Globus pallidus (tissue), 1 donor: Measurements from ENCODE around the gene CLCN4.

ENCODE experiments used
- DNase-seq: peaks from one replicate; pipeline ENCODE4 v3.0.0-alpha.2; 2015; ENCODE audit warnings: low spot score

The CLCN4 gene

DNA sequence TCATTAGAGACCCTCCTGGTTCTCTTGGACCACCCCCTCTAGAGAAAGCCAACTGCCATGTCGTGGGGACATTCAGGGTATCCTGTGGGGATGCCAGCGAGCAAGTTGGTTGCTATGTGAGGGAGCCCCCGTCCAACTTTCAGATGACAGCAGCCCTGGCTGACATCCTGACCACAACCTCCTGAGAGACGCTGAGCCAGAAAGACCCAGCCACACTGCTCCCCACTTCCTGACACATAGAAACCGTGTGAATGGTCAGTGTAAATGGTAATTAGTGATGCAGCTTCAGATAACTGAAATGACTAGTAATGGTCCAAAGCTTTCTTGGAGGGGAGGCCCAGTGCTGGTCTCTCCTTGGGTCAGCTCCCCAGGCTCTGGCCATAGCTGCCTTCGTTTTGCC lies 10.8 kb downstream of the CLCN4 start:
- DNase-seq, result no peak

DNA sequence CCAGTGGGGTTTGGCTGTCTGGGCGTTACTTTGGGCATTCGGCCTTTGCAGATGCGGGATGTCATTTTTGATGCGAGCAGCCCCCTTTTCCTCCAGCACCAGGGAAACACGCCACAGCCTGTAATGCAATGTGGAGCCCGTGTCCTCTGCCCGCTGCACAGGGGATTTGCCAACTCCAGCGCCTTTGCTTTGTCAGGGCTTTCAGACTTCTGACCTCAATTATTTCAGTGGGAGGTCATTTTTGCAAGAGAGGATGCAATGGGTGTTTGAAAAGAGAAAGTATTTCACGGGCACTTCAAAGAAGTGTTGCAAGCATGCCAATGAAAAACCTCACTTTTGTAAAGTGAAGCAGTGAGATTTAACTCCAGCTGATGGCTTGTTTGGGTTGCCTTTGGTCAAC lies 11.5 kb downstream of the CLCN4 start:
- DNase-seq, result no peak

DNA sequence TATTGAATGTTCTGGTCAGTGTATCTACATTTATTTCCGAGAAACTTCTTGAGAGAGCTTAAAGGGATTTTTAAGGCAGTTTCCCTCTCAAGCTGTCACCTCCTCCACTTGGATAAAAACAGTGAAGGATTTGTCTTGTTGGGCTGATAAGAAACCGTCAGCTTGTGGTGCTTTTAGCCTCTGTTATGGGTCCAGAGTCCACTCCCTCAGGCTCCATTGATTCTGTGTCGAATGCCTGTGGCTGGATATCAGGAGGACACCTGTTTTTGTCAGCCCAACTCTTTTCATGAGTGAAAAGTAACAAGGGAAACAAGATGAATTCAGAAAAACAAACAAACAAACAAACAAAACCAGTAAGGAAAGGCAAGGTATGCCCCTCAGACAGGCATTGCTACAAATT lies 12.4 kb downstream of the CLCN4 start:
- DNase-seq, result no peak

GRCh38 chrX:10171249-10171648 lies 14.5 kb downstream of the CLCN4 start:
- DNase-seq, result no peak

DNA sequence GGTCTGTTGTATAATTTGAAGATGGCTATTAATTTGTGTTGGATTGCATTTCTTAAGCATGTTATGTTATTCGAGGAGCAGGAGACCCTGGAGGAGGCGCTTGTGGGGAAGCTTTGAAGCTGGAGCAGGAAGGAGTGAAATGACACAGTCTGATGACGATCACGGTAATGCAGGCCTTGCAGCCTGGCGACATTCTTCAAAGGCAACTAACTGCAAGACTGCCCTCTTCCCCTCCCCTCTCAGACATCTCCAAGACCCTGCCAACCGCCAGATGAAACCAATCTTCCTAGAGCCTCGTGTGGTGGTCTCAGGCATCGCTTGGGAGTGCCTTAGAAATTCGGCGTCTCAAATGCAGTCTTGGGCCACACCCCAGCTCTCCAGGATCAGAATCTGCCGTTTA lies 16.1 kb downstream of the CLCN4 start:
- DNase-seq, result no peak

- DNase-seq, result no peak
Measured at GRCh38 chrX:10173331-10173900, 16.6 kb downstream of the CLCN4 start.

GRCh38 chrX:10174051-10174450 lies 17.3 kb downstream of the CLCN4 start:
- DNase-seq, result no peak

GRCh38 chrX:10174810-10175209 lies 18.0 kb downstream of the CLCN4 start:
- DNase-seq, result no peak

DNA sequence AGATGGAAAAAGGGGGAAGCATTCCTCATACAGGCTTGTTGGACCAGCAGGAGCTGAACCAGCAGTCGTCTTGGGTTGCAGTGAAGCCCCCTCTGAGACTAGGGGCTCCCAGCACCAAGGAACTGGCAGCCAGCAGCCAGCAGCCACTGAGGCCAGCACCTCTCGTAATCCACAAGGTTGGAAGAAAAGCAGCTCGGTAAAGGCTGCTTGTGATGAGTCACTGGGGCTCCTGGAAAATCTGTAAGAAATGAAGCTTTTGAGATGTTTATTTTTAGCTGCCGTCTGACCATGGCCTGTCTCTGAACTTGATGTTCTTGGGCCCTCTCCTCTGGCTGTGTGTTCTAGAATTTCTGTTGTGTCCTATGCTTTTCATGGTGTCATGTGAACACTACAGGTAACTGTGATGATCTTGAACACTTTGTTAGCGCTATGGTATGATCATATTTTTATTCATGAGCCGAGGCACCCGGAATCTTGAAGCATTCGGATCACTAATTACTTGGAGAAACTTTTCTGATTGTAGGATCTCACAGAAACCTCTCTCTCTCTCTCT lies 18.6 kb downstream of the CLCN4 start:
- no peak for DNase-seq

- DNase-seq, result no peak
Measured at GRCh38 chrX:10176121-10177003, 19.6 kb downstream of the CLCN4 start.

- DNase-seq, result no peak
Measured at GRCh38 chrX:10177004-10177396, 20.2 kb downstream of the CLCN4 start.

- DNase-seq, result no peak
Measured at GRCh38 chrX:10177601-10178000, 20.8 kb downstream of the CLCN4 start.

DNA sequence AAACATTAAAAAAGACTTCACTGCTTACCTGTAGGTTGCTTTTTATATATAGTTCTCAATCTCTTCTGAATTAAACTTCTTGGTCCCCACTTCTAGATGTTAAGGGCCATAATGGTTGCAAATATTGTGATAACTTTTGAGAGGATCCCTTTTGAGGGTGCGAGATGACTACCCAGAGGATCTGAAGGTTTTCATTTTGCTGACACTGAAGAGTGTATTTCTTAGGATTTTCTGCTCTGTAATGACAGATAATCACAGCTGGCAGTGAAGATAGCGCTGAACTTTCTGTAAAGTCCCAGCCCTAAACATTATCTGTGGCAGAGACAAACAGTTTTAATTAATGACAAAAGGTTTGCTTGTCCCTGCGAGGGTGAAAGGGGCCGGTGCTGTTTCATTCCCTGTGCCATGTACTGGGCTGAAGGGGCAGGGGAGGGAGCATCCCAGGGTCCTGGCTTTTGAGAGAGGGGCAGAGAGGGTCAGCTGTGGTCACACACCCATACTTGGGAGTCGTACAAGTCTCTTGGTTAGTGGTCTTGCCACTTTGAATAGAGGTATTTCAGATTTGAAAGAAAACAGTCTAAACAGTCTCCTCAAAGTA lies 22.2 kb downstream of the CLCN4 start:
- no peak for DNase-seq

- DNase-seq, result no peak
Measured at GRCh38 chrX:10183760-10184159, 27.0 kb downstream of the CLCN4 start.

GRCh38 chrX:10184411-10184810 lies 27.6 kb downstream of the CLCN4 start:
- no peak for DNase-seq

- no peak for DNase-seq
Measured at GRCh38 chrX:10186355-10186754, 29.6 kb downstream of the CLCN4 start.

DNA sequence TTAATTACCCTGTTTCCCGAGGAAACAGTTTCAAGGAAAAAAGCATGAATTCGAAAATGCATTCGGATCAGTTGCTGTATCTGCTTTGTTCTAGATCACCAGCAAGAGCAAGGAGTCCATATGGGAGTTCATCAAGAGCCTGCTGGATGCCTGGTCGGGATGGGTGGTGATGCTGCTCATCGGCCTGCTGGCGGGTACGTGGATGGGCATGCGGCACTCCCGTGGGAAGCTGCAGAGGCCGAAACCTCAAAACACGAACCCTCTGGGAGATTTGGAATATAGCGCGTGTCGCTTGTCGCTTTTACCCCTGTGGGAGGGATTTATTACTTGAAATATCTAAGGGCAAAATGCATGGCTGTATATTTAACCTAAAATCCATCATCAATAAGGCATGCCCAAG lies 30.6 kb downstream of the CLCN4 start:
- no peak for DNase-seq

DNA sequence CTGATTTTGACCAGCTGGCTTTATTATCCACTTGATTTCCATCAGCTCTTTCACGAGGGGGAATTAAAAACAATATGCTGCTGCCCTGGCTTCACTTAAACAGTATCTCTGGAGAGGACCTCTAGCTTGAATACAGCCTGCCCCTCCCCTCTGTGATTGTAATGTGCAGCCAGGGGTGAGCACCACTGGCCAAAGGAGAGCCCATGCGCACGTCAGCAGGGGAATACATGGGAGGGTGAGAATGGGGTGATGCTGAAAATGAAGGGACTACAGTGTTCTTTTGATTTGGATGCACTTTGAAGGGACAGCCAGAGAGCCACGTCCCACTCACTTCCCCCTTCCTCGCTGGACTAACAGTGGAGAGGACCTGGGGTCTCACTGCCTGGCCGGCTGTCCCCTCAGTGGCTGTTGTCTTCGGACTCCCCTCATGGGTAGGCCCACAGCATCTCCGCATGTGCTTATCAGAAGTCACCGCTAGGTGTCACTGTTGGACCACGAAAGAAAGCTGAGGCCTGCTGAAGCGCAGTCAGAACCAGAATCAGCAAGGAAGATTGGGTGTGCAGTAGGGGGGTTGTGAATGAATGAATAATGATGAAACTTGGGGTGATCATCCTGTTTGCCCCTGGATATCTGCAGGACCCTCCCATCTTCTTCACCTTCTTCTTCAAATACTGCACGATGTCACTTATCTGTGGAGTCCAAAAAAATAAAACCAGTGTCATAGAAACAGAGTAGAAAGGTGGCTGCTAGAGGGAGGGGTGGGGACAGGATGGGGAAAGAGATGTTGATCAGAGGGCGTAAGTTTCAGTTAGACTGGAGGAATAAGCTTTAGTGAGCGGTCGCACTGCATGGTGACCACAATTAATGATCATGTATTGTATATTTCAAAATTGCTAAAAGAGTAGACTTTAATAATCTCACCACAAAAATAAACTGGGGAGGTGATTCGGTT lies 32.8 kb downstream of the CLCN4 start:
- peak; percentile 73 for DNase-seq

GRCh38 chrX:10190367-10190766 lies 33.6 kb downstream of the CLCN4 start:
- DNase-seq, result peak; percentile 64

DNA sequence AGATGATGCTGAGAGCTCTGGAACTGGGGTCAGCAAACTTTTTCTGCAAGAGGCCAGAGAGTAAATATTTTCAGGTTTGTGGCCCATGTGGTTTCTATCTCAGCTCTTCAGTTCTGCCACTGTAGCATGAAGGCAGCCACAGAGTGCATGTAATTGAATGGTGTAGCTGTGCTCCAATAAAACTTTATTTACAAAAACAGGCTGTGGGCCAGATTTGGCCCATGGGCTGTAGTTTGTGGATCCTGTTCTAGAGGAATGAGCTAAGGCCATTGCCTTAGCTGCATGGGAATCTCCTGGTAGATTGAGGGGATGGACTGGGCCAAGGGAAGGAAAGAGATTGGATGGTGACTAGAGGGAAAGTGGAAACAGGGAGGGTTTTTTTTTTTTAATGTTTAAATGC lies 36.8 kb downstream of the CLCN4 start:
- no peak for DNase-seq

DNA sequence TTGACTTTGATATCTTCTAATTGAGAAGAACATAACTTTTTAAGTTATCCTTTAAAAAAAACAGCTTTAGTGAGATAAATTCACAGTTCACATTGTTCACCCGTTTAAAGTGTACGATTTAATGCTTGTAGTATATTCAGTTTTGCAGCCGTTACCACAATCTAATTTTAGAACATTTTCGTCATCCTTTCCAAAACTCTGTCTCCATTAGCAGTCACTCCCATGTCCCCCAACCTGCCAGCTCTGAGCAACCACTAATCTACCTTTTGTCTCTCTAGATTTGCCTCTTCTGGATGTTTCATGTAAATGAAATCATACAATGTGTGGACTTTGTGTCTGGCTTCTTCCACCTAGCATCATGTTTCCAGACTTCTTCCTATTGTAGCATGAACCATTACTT lies 38.6 kb downstream of the CLCN4 start:
- DNase-seq, result no peak

GRCh38 chrX:10195947-10196346 lies 39.2 kb downstream of the CLCN4 start:
- DNase-seq, result no peak
